GM21360 (cell line): ENCODE measurements around the gene MYO15A.

ENCODE experiments used
- ATAC-seq: cut with Tn5 transposase; IDR thresholded peaks from one replicate; pipeline ENCODE4 v1.9.1; 2021; ENCODE audit warnings: mild to moderate bottlenecking, moderate library complexity; ENCODE audit not compliant: unreplicated experiment

The MYO15A gene

GRCh38 chr17:18124345-18125126, 16.0 kb downstream of the MYO15A start:
- no peak for ATAC-seq

- no peak for ATAC-seq
Measured at GRCh38 chr17:18129041-18129502, 20.5 kb downstream of the MYO15A start.

- ATAC-seq, result no peak
Measured at GRCh38 chr17:18132711-18133110, 24.2 kb downstream of the MYO15A start.

GRCh38 chr17:18136357-18136756, 27.8 kb downstream of the MYO15A start:
- no peak for ATAC-seq

GRCh38 chr17:18138065-18138749, 29.7 kb downstream of the MYO15A start:
- no peak for ATAC-seq

- no peak for ATAC-seq
Measured at GRCh38 chr17:18139092-18139491, 30.5 kb downstream of the MYO15A start.

- no peak for ATAC-seq
Measured at GRCh38 chr17:18139498-18139897, 30.9 kb downstream of the MYO15A start.

- ATAC-seq, result no peak
Measured at GRCh38 chr17:18139949-18140348, 31.4 kb downstream of the MYO15A start.

- no peak for ATAC-seq
Measured at GRCh38 chr17:18140648-18141047, 32.1 kb downstream of the MYO15A start.

GRCh38 chr17:18141210-18141803, 32.8 kb downstream of the MYO15A start:
- no peak for ATAC-seq

GRCh38 chr17:18142417-18142816, 33.9 kb downstream of the MYO15A start:
- ATAC-seq, result no peak

- ATAC-seq, result no peak
Measured at GRCh38 chr17:18143044-18143936, 34.7 kb downstream of the MYO15A start.

- no peak for ATAC-seq
Measured at GRCh38 chr17:18144261-18144660, 35.7 kb downstream of the MYO15A start.

- ATAC-seq, result no peak
Measured at GRCh38 chr17:18144855-18145254, 36.3 kb downstream of the MYO15A start.

- ATAC-seq, result no peak
Measured at GRCh38 chr17:18145811-18146210, 37.3 kb downstream of the MYO15A start.

- ATAC-seq, result no peak
Measured at GRCh38 chr17:18146259-18146658, 37.7 kb downstream of the MYO15A start.

GRCh38 chr17:18146980-18147379, 38.4 kb downstream of the MYO15A start:
- ATAC-seq, result no peak

- ATAC-seq, result no peak
Measured at GRCh38 chr17:18148586-18148985, 40.0 kb downstream of the MYO15A start.

GRCh38 chr17:18151290-18151689, 42.7 kb downstream of the MYO15A start:
- ATAC-seq, result no peak

- ATAC-seq, result no peak
Measured at GRCh38 chr17:18155179-18155578, 46.6 kb downstream of the MYO15A start.
